Peyer's patch (tissue), 4 donors: ENCODE data around the gene PCBP1. TPM values are rescaled to one million over a fixed set of nuclear protein-coding genes. Genes with fewer than 3 reads are reported as not detected.
A peak's percentile ranks its signal among the peaks of the same experiment; 100 is the strongest.

Experiments used
- DNase-seq, 3 donors: peaks; one replicate each; pipeline ENCODE4 v3.0.0-alpha.2; 2017 to 2019
- H3K27ac ChIP-seq, 4 donors: fragments of 200-600 bp; sonication (generic); one replicate each; pipeline ENCODE4 v1.5.1; 2016 to 2019
- H3K27me3 ChIP-seq, 2 donors: fragments of 200-600 bp; sonication (generic); one replicate each; pipeline ENCODE4 v1.5.1; 2019
- H3K36me3 ChIP-seq, 3 donors: fragments of 200-600 bp; sonication (generic); one replicate each; pipeline ENCODE4 v1.5.1; 2016 to 2019
- H3K4me1 ChIP-seq, 4 donors: fragments of 200-600 bp; sonication (generic); one replicate each; pipeline ENCODE4 v1.5.1; 2016 to 2019
- H3K4me3 ChIP-seq, 4 donors: fragments of 200-600 bp; sonication (generic); 1 replicate in 3 of 4; 2 replicates in 1 of 4; pipeline ENCODE4 v1.5.1; 2016 to 2019; ENCODE audit warnings: mild to moderate bottlenecking in 1 of 4
- H3K9me3 ChIP-seq, 4 donors: fragments of 200-600 bp; sonication (generic); one replicate each; pipeline ENCODE4 v1.5.1; 2016 to 2019; ENCODE audit warnings: mild to moderate bottlenecking in 1 of 4
- POLR2A ChIP-seq, 2 donors: fragments of 450-650 bp; IDR thresholded peaks; one replicate each; pipeline ENCODE4 v1.5.1; 2017; ENCODE audit warnings: antibody characterized with exemption in 2 of 2, mild to moderate bottlenecking in 2 of 2, moderate library complexity in 2 of 2
- total RNA-seq, 4 donors: library from RNA; depleted of rRNA; stranded (reverse); fragments of >200 nt; gene quantifications; one replicate each; pipeline ENCODE4 v1.1.0, GENCODE V29; 2016
- TF ChIP-seq, protein P1 (sequence below), 6 experiments: fragments of 450-650 bp in 4 of 6; fragments of 200-600 bp in 2 of 6; sonication (generic) in 1 of 6; IDR thresholded peaks; one replicate each; pipeline ENCODE4 v1.5.1; 2017 to 2019; ENCODE audit warnings: antibody characterized with exemption in 6 of 6, mild to moderate bottlenecking in 3 of 6, moderate library complexity in 1 of 6

Gene PCBP1
- total RNA-seq, 4 donors from 2014 or later = 129 to 152 (median 134) TPM

GRCh38 chr2:70070542-70071268 is 16.6 kb upstream of the PCBP1 start:
- H3K27ac ChIP-seq = peak overlapping the region; percentile 60 to 88 (median 74)
- H3K27me3 ChIP-seq = no peaks in the 10 kb centered on the region
- no peak for TF ChIP-seq POLR2A (IDR thresholded peaks at IDR 0.05)
- TF ChIP-seq, protein P1, sequence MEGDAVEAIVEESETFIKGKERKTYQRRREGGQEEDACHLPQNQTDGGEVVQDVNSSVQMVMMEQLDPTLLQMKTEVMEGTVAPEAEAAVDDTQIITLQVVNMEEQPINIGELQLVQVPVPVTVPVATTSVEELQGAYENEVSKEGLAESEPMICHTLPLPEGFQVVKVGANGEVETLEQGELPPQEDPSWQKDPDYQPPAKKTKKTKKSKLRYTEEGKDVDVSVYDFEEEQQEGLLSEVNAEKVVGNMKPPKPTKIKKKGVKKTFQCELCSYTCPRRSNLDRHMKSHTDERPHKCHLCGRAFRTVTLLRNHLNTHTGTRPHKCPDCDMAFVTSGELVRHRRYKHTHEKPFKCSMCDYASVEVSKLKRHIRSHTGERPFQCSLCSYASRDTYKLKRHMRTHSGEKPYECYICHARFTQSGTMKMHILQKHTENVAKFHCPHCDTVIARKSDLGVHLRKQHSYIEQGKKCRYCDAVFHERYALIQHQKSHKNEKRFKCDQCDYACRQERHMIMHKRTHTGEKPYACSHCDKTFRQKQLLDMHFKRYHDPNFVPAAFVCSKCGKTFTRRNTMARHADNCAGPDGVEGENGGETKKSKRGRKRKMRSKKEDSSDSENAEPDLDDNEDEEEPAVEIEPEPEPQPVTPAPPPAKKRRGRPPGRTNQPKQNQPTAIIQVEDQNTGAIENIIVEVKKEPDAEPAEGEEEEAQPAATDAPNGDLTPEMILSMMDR (IDR thresholded peaks at IDR 0.05) = peak; percentile 77 to 98 (median 96)
- no peaks in the 10 kb centered on the region for H3K9me3 ChIP-seq
- peaks cover 5 to 12% (median 8%) of the 10 kb centered on the region in 4 donors for H3K4me1 ChIP-seq
- H3K4me3 ChIP-seq = no peak overlapping the region
- peaks cover 0 to 13% (median 0%) of the 10 kb centered on the region in 3 donors for H3K36me3 ChIP-seq
- DNase-seq = peak in 2 of 3 donors; percentile 62 to 85

- DNase-seq = no peak
- no peak overlapping the region for H3K27ac ChIP-seq
- H3K27me3 ChIP-seq = no peaks in the 10 kb centered on the region
- no peaks in the 10 kb centered on the region for H3K9me3 ChIP-seq
- TF ChIP-seq, protein P1 (IDR thresholded peaks at IDR 0.05) = no peak
- no peak for TF ChIP-seq POLR2A (IDR thresholded peaks at IDR 0.05)
- H3K4me3 ChIP-seq = no peak overlapping the region
- H3K4me1 ChIP-seq = peaks cover 0 to 10% (median 6%) of the 10 kb centered on the region in 4 donors
- peaks cover 0 to 16% (median 0%) of the 10 kb centered on the region in 3 donors for H3K36me3 ChIP-seq
Observed at GRCh38 chr2:70073493-70073892, 13.8 kb upstream of the PCBP1 start.

DNA sequence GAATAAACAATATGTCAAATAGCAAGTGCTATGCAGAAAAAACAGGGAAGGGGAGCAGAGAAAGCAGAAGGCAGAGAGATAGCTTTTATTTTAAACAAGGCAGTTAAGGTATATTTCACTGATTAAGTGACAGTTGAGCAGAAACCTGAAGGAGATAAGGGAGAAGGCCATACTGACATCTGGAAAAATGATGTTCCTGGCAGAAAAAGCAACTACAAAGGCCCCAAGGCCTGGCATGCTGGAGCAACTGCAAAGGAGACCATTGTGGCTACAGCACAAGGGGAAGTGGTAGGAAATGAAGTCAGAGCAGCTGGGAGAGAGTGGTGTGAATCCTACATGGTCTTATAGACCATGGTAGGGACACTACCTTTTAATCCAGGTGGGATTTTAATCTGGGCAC is 8.9 kb upstream of the PCBP1 start:
- Histone ChIP-seq H3K4me1 (peaks cover 0 to 13% (median 1%) of the 10 kb centered on the region in 4 donors), H3K36me3 (peaks cover 0 to 46% (median 0%) of the 10 kb centered on the region in 3 donors), H3K27ac (no peak overlapping the region), H3K9me3 (no peaks in the 10 kb centered on the region), H3K27me3 (no peaks in the 10 kb centered on the region), H3K4me3 (no peak overlapping the region)
- TF ChIP-seq, protein P1 (IDR thresholded peaks at IDR 0.05) = no peak
- no peak for TF ChIP-seq POLR2A (IDR thresholded peaks at IDR 0.05)
- DNase-seq = no peak

DNA sequence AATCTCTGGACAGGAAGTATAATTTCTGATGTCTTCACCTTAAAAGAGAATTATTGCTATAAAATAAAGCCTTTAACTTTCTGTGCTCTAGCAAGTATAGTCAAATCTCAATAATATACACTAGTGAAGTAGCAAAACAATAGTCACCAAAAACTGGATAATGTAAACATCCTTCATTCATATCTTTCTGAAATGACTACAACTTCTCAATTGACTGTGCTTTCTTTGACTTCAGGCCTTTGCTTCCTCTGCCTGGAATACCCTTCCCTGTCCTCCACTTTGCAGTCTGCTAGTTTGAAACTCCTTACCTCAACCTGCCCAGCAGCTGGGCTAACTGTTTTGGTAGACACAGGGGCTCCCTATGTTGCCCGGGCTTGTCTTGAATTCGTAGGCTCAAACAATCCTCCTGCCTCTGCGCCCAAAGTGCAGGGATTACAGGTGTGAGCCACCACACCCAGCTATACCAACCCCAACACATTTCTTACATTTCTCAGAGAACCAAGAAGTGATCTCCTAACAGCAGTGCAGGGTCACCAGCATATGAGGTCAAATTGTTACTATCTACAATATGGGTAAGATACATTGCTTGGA is 6.6 kb upstream of the PCBP1 start:
- Histone ChIP-seq H3K36me3 (peaks cover 0 to 41% (median 0%) of the 10 kb centered on the region in 3 donors), H3K4me1 (peaks cover 4 to 36% (median 17%) of the 10 kb centered on the region in 4 donors), H3K4me3 (no peak overlapping the region), H3K27me3 (no peaks in the 10 kb centered on the region), H3K27ac (peak overlapping the region in 3 of 4 donors; percentile 38 to 74 (median 59)), H3K9me3 (no peaks in the 10 kb centered on the region)
- TF ChIP-seq, protein P1 (IDR thresholded peaks at IDR 0.05) = no peak
- TF ChIP-seq POLR2A (IDR thresholded peaks at IDR 0.05) = no peak
- peak in 2 of 3 donors; percentile 44 to 45 for DNase-seq

- Histone ChIP-seq H3K27me3 (no peaks in the 10 kb centered on the region), H3K4me1 (peaks cover 4 to 40% (median 17%) of the 10 kb centered on the region in 4 donors), H3K36me3 (peaks cover 0 to 41% (median 0%) of the 10 kb centered on the region in 3 donors), H3K9me3 (no peaks in the 10 kb centered on the region), H3K4me3 (no peak overlapping the region), H3K27ac (peak overlapping the region in 3 of 4 donors; percentile 38 to 74 (median 59))
- peak in 2 of 3 donors; percentile 1 to 44 for DNase-seq
- TF ChIP-seq, protein P1 (IDR thresholded peaks at IDR 0.05) = no peak
- TF ChIP-seq POLR2A (IDR thresholded peaks at IDR 0.05) = no peak
Observed at GRCh38 chr2:70081221-70081620, 6.1 kb upstream of the PCBP1 start.
